ENCODE data around the gene NR6A1.

DNA sequence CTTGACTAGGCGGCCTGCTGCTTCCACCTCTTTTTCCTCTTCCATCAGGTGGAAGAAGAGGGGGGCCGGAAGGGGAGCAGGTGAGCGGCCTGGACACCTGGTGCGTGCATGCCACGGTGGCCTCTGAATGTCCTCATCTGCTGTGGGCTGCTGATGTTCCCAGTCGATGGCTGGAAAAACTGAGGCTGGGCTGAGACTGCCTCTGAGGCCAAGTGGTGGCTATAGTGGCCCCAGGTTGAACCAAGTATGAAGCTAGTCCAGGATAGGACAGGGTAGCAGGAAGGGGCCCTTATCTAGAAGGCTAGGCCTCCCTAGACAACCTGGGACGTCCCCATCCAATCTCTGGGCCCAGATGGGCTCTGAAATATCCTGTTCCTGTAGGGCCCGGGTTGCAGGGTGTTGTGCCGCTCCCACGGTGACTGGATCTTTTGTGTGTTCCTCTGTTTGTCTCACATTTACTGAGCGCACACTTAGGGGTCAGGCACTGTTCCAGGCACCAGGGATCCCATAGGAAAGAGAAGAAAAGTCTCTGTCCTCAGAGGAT lies 263.2 kb downstream of the NR6A1 start:
- TF ChIP-seq, protein P1, sequence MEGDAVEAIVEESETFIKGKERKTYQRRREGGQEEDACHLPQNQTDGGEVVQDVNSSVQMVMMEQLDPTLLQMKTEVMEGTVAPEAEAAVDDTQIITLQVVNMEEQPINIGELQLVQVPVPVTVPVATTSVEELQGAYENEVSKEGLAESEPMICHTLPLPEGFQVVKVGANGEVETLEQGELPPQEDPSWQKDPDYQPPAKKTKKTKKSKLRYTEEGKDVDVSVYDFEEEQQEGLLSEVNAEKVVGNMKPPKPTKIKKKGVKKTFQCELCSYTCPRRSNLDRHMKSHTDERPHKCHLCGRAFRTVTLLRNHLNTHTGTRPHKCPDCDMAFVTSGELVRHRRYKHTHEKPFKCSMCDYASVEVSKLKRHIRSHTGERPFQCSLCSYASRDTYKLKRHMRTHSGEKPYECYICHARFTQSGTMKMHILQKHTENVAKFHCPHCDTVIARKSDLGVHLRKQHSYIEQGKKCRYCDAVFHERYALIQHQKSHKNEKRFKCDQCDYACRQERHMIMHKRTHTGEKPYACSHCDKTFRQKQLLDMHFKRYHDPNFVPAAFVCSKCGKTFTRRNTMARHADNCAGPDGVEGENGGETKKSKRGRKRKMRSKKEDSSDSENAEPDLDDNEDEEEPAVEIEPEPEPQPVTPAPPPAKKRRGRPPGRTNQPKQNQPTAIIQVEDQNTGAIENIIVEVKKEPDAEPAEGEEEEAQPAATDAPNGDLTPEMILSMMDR (IDR thresholded peaks at IDR 0.05; ENCODE audit: insufficient read depth, low read length, poor library complexity, severe bottlenecking) = no peak
- no peak for TF ChIP-seq EZH2phosphoT487 (conservative IDR thresholded peaks at IDR 0.05; ENCODE audit: low read length)
